ENCODE results near the gene MRPL23.

MRPL23 gene

GRCh38 chr11:1959786-1960185 is 12.7 kb downstream of the MRPL23 start:
- DNase-seq: no peak

DNA sequence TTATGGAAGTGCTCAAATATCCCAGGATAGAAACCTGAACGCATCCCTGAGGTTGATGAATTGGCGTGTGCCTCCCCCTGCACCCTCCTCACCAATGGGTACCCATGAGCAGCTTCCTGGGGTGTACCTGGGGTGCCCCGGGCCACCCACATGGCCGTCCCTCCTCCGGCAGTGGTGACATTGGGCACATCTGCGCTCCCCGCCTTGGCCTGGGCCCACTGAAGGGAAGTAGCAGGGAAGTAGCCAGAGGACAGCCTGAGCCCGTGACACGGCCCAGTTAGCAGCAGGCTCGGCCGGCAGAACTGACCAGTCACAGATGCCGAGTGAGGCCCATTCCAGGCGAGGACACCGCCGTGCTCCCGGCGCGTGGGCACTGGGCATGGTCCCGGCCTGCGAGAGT is 16.7 kb downstream of the MRPL23 start:
- DNase-seq: no peak

DNA sequence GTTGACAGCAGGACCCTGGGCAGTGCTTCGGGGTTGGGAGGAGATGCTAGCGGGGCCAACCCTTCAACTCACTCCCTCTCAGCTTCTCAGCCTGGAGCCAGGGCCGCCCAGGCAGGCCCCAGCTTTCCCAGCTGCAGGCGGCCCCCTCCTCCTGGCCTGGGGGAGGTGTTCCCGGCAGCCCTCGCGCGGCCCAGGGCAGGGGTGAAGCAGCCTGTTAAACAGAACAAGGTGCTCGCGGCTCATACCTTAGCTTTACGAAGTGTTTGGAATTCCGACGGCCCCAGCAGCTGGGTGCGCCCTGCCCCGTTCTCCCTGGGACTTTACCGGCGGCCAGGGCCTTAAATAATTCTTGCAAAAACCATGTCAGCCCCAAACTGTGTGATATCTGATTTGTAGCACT is 17.2 kb downstream of the MRPL23 start:
- no peak for DNase-seq

DNA sequence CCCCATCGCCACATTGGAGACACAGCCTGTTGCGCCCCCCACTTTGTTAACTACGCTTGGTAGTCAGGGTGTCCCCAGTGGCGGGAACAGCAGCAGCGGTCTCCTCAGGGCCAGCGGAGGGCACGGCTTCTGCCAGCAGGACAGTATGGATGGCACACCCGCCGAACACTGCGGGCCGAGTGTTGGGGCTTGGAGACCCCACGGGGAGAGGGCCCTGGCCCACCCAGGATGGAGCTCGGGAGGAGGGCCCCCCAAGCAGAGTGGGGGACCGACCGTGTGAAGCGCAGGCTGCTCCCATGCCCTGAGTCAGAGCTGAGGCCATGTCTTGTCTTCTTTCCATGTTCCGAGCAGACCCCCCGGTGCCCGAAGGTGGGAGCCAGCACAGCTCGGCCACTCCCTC is 17.8 kb downstream of the MRPL23 start:
- DNase-seq: no peak

GRCh38 chr11:1966531-1966930 is 19.4 kb downstream of the MRPL23 start:
- DNase-seq: no peak

DNA sequence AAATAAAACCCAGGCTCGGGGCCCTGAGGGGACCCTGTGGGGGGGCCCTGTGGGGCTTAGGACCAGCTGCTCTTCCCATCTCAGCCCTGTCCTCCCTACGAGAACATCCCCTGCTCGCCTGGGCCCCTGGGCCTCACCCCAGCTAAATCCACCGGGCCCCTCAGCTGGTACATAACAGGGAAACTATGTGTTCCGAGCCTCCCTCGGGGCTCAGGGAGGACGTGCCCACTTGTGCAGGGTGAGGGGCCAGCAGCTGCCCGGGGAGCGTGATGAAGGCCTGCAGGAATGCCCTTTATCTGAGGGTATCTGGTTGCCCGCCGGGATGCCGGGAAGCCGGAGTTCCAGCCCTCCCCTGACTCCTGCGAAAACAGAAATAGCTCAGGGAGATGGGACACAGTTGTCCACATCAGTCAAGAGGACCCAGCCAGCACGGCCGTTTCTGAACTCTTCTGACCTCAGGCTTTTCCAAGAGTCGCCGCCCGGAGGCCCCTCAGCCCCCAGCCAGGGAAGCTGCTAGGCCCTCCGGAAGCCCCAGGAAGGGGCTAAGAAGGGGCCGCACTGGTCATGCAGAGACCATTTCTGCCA is 20.6 kb downstream of the MRPL23 start:
- DNase-seq: no peak

DNA sequence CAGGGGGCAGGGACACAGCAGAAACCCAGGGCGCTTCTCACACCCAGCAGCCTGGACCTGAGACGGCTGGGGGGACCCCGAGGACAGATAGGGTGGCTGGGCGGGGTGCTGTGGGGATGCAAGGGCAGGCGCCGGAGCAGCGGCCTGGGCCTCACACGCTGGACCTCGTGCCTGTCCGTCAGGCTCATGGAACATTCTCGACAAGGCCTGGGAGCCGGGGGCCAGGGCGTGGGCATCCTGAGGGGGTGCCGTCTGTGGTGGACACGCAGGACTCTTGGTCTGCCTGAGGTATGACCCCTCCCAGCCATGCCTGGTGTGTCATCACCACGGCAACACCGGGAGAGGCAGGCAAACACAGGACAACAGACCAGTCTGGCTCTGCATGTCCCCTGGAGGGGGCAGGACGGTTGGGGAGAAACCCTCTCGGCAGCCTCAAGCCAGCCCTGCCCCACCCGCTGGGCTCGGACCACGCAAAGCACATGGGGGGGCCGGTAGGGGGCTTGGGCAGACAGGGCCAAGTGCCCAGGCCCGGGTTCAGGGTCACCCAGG is 21.4 kb downstream of the MRPL23 start:
- DNase-seq: no peak

DNA sequence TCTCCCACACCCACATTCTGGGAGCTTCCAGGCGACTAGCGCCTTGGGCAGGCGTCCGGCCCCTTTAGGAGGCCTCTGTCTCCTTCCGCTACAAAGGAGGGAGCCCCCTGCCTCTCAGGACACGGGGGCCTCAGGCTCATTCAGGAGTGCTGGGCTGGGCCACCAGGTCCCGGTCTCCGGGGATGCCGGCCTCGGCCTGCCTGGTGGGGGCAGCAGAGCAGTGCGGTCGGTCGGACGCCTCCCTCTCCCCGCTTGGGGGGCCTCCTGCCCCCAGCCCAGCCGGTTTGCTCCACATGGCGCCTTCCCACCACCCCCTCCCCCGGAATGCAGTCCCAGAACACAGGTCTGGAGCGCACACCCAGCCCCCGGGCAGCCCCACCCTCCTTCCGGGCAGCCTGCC is 21.9 kb downstream of the MRPL23 start:
- no peak for DNase-seq

GRCh38 chr11:1969776-1970175 is 22.6 kb downstream of the MRPL23 start:
- no peak for DNase-seq

DNA sequence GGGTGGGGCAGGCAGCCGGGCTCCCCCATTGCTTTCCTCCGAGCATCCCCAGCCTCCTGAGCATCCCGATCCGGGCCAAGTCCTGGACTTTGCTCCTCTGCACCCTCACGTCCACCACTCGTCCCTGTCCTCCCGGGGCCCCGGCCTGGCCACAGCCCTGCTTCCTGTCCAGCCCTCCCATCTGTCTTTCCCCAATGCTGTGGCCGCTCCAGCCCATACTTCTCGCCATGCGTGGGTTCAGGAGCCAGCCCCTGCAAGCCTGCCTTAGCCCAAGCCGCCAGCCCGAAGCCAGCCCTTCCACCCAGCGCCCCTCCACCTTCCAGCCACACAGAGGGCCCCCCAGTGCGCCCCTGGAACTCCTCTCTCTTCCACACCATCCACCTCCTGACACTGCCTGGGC is 23.8 kb downstream of the MRPL23 start:
- DNase-seq: no peak

- no peak for DNase-seq
Measured at GRCh38 chr11:1975185-1975584, 28.1 kb downstream of the MRPL23 start.

- DNase-seq: no peak
Measured at GRCh38 chr11:1978720-1979473, 31.8 kb downstream of the MRPL23 start.

DNA sequence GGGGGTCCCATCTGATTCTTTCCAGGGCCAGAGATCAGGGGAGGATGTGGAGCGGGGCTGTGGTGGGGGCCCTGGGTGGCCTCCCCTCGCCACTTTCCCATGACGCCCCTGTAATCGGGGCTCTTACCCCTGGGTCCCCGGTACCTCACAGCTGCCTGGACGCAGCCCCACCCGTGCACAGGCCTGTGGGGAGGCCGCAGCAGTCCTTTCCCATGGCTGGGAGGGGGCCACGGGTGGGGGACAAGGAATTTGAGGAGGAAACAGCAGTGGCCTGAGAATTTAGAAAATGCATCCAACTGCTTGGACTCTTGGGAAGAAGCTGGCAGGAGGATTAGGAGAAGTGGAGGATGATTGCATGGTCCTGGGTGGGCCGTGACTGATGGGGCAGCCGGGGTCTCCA is 32.5 kb downstream of the MRPL23 start:
- no peak for DNase-seq

- no peak for DNase-seq
Measured at GRCh38 chr11:1982873-1983600, 35.9 kb downstream of the MRPL23 start.

- no peak for DNase-seq
Measured at GRCh38 chr11:1983601-1983961, 36.4 kb downstream of the MRPL23 start.

- DNase-seq: no peak
Measured at GRCh38 chr11:1987024-1987423, 39.9 kb downstream of the MRPL23 start.

DNA sequence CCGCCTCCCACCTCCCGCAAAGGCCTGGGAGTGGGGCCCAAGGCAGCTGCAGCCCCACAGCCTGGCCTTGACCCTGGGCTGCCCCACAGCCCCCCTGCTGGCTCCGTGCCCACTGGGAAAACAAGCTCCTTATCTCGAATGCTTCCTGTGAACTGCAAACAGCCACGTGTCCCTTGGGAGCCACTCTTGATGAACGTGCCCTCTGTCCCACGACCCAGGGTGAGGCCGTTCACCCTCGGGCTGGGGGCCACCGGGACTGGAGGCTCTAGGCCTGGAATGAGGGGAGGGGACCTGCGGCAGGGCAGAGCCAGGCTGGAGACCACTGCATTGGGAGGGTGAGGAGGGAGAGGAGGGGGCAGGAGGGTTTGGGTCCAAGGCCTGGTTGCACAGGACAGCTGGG is 41.0 kb downstream of the MRPL23 start:
- no peak for DNase-seq

- no peak for DNase-seq
Measured at GRCh38 chr11:1988667-1989317, 41.7 kb downstream of the MRPL23 start.

DNA sequence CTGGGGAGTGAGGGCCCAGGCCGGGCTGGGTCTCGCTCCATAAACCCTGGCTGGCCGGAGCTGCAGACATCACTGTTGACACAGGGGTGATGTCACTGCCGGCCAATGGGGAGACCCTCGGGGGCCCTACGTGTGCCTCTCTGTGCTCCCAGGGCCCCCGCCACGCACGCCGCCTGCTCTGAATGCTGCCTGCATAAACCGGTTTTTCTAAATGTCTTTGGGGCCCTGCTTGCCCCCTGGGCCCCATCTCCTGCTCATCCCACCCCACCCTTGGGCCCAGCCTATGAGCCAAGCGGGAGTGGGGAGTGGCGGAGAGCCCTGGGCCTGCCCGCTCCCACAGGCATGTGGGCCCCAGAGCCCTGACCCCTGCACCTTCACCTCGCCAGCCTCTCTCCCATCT is 42.8 kb downstream of the MRPL23 start:
- DNase-seq: no peak

GRCh38 chr11:1990872-1991578 is 43.9 kb downstream of the MRPL23 start:
- no peak for DNase-seq

GRCh38 chr11:1992111-1992510 is 45.0 kb downstream of the MRPL23 start:
- DNase-seq: no peak

- no peak for DNase-seq
Measured at GRCh38 chr11:1994121-1994520, 47.0 kb downstream of the MRPL23 start.

DNA sequence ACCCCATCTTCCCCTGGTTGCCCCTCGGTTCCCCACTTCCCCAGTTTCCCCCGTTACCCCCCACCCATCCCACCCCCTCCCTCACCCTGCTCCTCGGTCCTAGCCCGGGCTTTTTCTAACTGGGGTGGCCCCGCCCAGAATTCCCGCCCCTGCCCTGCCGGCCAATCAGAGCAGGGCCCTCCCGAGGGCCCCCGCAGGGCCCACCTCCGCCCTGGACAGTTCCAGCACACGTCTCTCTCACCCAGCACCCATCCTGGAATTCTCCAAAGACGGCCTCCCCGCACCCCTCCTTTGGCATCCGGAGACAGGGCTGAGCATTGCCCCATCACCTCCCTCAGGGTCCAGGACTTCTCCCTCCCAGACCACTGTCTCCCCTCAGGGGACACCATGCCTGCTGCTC is 50.6 kb downstream of the MRPL23 start, which contains the start of gene H19:
TSS of gene H19 (minus strand) at position 88 of the 400 bp plus-strand sequence.
- DNase-seq: no peak

Data from NCI-H2081 treated with DMSO at 0.1 percent for 48 hours (cell line).